Measurements from ENCODE around the gene MINPP1. TPM values are rescaled to one million over a fixed set of nuclear protein-coding genes. Genes with fewer than 3 reads are reported as not detected.

The MINPP1 gene
- total RNA-seq (2021; ENCODE audit: unreplicated experiment) = 22.1 TPM
- polyA plus RNA-seq (2012) = 8.6 and 9.1 TPM in 2 replicates
- percentile 64 among the genes with signal in this experiment for Bru-seq, nascent RNA
- BruChase-seq, experiment 1, labeled RNA remaining after a 6-hour chase = percentile 59 among the genes with signal in this experiment
- BruChase-seq, experiment 2, labeled RNA remaining after a 2-hour chase = percentile 62 among the genes with signal in this experiment
- long read RNA-seq, transcript MINPP1-202 (5 exons, 2,415 nt) = major isoform, 84 of 93 reads
- long read RNA-seq, partial matches to known transcripts = 4 of 93 reads
- long read RNA-seq, other reads (novel, unspliced or antisense) = 3 of 93 reads

- peak within 1 kb of the TSS; percentile 63 for H3K27ac ChIP-seq (ENCODE audit: low read depth, low read length)
- H3K79me2 ChIP-seq (ENCODE audit: insufficient read depth, low read length) = peaks cover 34% of the 10 kb centered on the region
- intact Hi-C loops (cut with micrococcal nuclease) = no loop called here
- ATAC-seq (peak; percentile 93), DNase-seq (ENCODE audit: low read depth, low spot score) (peak; percentile 46)
- peak within 1 kb of the TSS; percentile 71 for H3K9ac ChIP-seq (ENCODE audit: low read length)
- ChIA-PET POLR2A (interaction anchor here (1.3 kb wide), 1 partner anchor 19 kb away, joined by 3 read pairs; no protein-coding TSS in a partner anchor), CTCF (no interaction called here), RAD21 (ENCODE audit: low non-redundant PET in 1 of 2, low total read pairs in 2 of 2, uncharacterized antibody in 2 of 2, unreplicated experiment in 2 of 2) (no interaction called here)
- peaks cover 10 to 17% of the 10 kb centered on the region in 2 experiments for H3K4me1 ChIP-seq (ENCODE audit: control insufficient read depth in 1 of 2, insufficient read depth in 2 of 2, low read length in 2 of 2)
- H3K9me2 ChIP-seq (ENCODE audit: insufficient read depth) = no peaks in the 10 kb centered on the region; the same call in 1 of the 2 replicates
- H2AFZ ChIP-seq (ENCODE audit: low read depth, low read length, poor library complexity, severe bottlenecking) = peak within 1 kb of the TSS; percentile 63
- peaks cover 0 to 8% of the 10 kb centered on the region in 2 experiments; a peak in 2 of 4 replicates for H3K36me3 ChIP-seq (ENCODE audit: control insufficient read depth in 1 of 2, insufficient read depth in 2 of 2, low read length in 2 of 2)
- peak within 1 kb of the TSS; percentile 91 for H3K4me2 ChIP-seq (ENCODE audit: low read length)
- H3K4me3 ChIP-seq (replicated peaks in 1 of 2; ENCODE audit: low read depth in 1 of 2, low read length in 2 of 2) = peak within 1 kb of the TSS; percentile 67 to 93
- no peaks in the 10 kb centered on the region for H3K9me3 ChIP-seq (ENCODE audit: control insufficient read depth in 1 of 2, insufficient read depth in 1 of 2, low read depth in 1 of 2, low read length in 2 of 2)
- BruUV-seq (replicated peaks) = no TSS peak
- no peaks in the 10 kb centered on the region for H3K27me3 ChIP-seq (ENCODE audit: insufficient read depth, low read length)
- H4K20me1 ChIP-seq (ENCODE audit: insufficient read depth) = no peaks in the 10 kb centered on the region
- TF ChIP-seq CTCF (IDR thresholded peaks at IDR 0.05 in 2 of 3, conservative IDR thresholded peaks at IDR 0.05 in 1 of 3; ENCODE audit: borderline replicate concordance in 1 of 3, insufficient read depth in 1 of 3, low read depth in 2 of 3, low read length in 2 of 3) (no peak), POLR2A (IDR thresholded peaks at IDR 0.05; ENCODE audit: borderline replicate concordance, extremely low read depth, insufficient read depth, insufficient read length) (peak; percentile 51), POLR2AphosphoS5 (IDR thresholded peaks at IDR 0.05; ENCODE audit: low read depth, low read length) (peak; percentile 97), ZFX (IDR thresholded peaks at IDR 0.05) (peak; percentile 77), ATF3 (IDR thresholded peaks at IDR 0.05) (no peak), ZNF274 (IDR thresholded peaks at IDR 0.05; ENCODE audit: low read depth, low read length) (no peak), SP1 (IDR thresholded peaks at IDR 0.05; ENCODE audit: low read depth) (peak; percentile 46; the same call in 1 of the 2 replicates), ZBTB33 (IDR thresholded peaks at IDR 0.05; ENCODE audit: extremely low read depth, insufficient replicate concordance, low read length) (peak; percentile 55), CEBPB (IDR thresholded peaks at IDR 0.05; ENCODE audit: low read depth) (no peak), MAX (IDR thresholded peaks at IDR 0.05) (peak; percentile 82), SIN3A (IDR thresholded peaks at IDR 0.05; ENCODE audit: low read depth) (peak; percentile 27), EGR1 (IDR thresholded peaks at IDR 0.05; ENCODE audit: low read depth) (peak; percentile 81), TCF7L2 (IDR thresholded peaks at IDR 0.05; ENCODE audit: borderline replicate concordance, extremely low read depth, insufficient read depth, insufficient read length) (peak; percentile 39), SRF (IDR thresholded peaks at IDR 0.05; ENCODE audit: low read depth) (no peak), YY1 (IDR thresholded peaks at IDR 0.05; ENCODE audit: extremely low read depth, insufficient replicate concordance, low read depth, low read length) (peak; percentile 11), CBX3 (IDR thresholded peaks at IDR 0.05; ENCODE audit: low read depth) (no peak), REST (IDR thresholded peaks at IDR 0.05; ENCODE audit: low read depth) (no peak)
Measured at GRCh38 chr10:87504640-87505365, at the start of gene MINPP1. MINPP1 (plus strand) TSS chr10:87504893; CDS start chr10:87504916, 23 bp downstream.
